KOPT-K1 (cell line): ENCODE results near the gene PLA2G2F.

Experiments used
- H3K27ac ChIP-seq: fragments of 200-600 bp; sonication (generic); 2 replicates; pipeline ENCODE4 v1.5.1; 2016; ENCODE audit warnings: antibody characterized with exemption, mild to moderate bottlenecking, low read depth, low read length; ENCODE audit not compliant: poor library complexity, severe bottlenecking
- H3K36me3 ChIP-seq: fragments of 200-600 bp; sonication (generic); 2 replicates; pipeline ENCODE4 v1.5.1; 2017; ENCODE audit warnings: antibody characterized with exemption, mild to moderate bottlenecking, low read length, moderate library complexity; ENCODE audit not compliant: insufficient read depth
- H3K9me3 ChIP-seq: fragments of 200-600 bp; sonication (generic); 2 replicates; pipeline ENCODE4 v1.5.1; 2017; ENCODE audit warnings: antibody characterized with exemption, low read length, mild to moderate bottlenecking; ENCODE audit not compliant: insufficient read depth, poor library complexity, severe bottlenecking

PLA2G2F gene

GRCh38 chr1:20108366-20109123 is 30.6 kb upstream of the PLA2G2F start:
- Histone ChIP-seq H3K27ac (no peak overlapping the region), H3K36me3 (no peaks in the 10 kb centered on the region), H3K9me3 (no peaks in the 10 kb centered on the region)

GRCh38 chr1:20109223-20109856 is 29.8 kb upstream of the PLA2G2F start:
- Histone ChIP-seq H3K27ac (no peak overlapping the region), H3K36me3 (no peaks in the 10 kb centered on the region), H3K9me3 (no peaks in the 10 kb centered on the region)

GRCh38 chr1:20110679-20111078 is 28.4 kb upstream of the PLA2G2F start:
- no peaks in the 10 kb centered on the region for H3K9me3 ChIP-seq
- no peak overlapping the region for H3K27ac ChIP-seq
- no peaks in the 10 kb centered on the region for H3K36me3 ChIP-seq

DNA sequence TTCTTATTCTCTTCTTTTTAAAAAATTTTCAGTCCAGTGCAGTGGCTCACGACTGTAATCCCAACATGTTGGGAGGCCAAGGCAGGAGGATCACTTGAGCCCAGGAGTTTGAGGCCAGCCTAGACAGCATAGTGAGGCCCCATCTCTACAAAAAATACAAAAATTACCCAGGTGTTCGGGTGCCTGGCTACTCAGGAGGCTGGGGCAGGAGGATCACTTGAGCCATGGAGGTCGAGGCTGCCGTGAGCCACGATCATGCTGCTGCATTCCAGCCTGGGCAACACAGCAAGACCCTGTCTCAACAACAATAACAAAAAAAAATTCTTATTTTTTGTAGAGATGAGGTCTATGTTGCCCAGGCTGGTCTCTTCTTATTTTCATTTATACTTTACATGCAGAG is 27.7 kb upstream of the PLA2G2F start:
- Histone ChIP-seq H3K36me3 (no peaks in the 10 kb centered on the region), H3K27ac (no peak overlapping the region), H3K9me3 (no peaks in the 10 kb centered on the region)

GRCh38 chr1:20112279-20113000 is 26.7 kb upstream of the PLA2G2F start:
- H3K36me3 ChIP-seq, result no peaks in the 10 kb centered on the region
- no peaks in the 10 kb centered on the region for H3K9me3 ChIP-seq
- H3K27ac ChIP-seq, result no peak overlapping the region

DNA sequence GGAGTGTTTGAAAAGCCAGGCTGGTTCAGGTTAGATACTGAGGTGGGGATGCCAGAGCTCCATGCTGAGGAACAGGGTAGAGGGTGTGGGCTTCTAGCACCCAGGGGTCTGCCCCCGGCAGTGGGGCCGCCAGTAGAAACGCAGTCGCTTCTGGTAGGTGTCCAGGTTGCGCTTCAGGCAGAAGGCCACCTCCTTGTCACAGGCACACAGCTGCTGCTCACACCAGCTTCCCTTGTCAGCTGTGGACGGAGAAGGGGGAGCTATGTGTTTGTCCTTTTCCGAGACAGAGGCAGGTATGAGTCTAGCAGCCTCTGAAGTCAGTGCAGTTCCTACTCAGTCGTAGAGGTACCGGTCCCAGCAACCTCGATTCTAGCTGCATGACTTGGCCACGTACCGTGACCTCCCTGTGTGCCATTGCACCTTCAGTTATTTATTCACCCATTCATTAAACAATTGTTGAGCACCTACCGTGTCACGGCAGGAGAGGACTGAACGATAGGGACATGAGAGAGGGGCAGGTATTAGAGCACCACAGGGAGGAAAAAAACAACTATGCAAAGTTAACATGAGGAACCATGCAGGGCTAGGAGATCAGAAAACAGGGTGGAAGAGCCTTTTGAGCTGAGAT is 25.0 kb upstream of the PLA2G2F start:
- no peaks in the 10 kb centered on the region for H3K9me3 ChIP-seq
- no peak overlapping the region for H3K27ac ChIP-seq
- H3K36me3 ChIP-seq, result no peaks in the 10 kb centered on the region

DNA sequence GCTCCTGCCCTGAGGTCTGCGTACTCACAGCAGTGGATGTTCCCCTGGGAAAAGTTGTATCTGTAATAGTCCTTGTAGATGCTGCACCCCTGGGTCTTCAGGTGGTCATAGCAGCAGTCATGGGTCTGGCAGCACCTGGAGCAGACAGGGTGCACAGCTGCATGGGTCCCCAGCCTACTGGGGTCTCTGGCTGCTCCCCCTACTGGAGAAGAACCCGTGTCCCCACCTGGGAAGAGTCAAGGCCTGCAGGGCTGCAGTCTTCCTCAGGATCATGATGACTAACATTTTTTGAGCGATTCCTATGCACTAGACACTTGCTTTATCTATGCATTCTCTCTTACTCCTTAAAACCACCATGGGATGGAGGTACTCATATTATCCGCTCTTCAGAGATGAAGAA is 23.6 kb upstream of the PLA2G2F start:
- Histone ChIP-seq H3K9me3 (no peaks in the 10 kb centered on the region), H3K36me3 (no peaks in the 10 kb centered on the region), H3K27ac (no peak overlapping the region)

GRCh38 chr1:20115916-20116315 is 23.2 kb upstream of the PLA2G2F start:
- H3K9me3 ChIP-seq, result no peaks in the 10 kb centered on the region
- H3K27ac ChIP-seq, result no peak overlapping the region
- H3K36me3 ChIP-seq, result no peaks in the 10 kb centered on the region

DNA sequence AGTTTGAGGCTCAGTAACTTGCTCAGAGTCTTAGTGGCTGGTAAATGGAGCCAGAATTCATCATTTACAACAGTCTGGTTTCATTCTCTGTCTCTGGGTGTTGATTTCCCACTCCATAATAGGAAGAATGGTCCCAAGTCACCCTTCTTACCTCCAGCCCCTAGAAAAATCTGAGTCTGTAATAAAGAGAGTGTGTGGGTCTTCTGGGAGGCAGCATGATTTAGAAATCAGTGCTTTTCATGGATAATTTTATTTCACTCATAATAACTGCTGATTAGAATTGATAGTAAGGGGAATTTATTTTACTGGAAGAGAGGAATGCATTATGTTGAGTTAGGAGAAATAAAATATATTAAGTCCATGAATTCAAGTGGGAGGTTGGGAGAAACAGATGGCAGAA is 21.9 kb upstream of the PLA2G2F start:
- H3K36me3 ChIP-seq, result no peaks in the 10 kb centered on the region
- no peak overlapping the region for H3K27ac ChIP-seq
- H3K9me3 ChIP-seq, result no peaks in the 10 kb centered on the region

DNA sequence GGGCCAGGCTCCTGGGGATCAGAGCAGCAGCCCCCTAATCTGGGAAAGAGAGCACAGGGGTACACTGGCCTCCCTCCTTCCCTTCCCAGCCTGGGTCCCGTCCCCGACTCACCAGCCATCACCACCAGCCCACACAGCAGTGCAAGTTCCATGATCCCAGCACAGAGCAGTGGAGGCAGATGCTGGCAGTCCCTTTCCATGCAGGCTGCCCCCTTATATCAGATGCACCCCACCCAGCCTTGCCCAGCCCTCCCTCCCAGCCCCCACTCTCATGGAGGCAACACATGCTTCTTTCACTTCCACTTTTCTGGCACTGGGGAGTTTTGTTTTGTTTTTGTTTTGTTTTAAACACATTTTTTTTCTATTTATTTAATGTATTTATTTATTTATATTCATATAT is 19.8 kb upstream of the PLA2G2F start, which contains the start of gene PLA2G2D:
TSS of gene PLA2G2D (minus strand) at position 190 of the 400 bp plus-strand sequence. CDS start at position 152, 38 bp downstream.
- no peaks in the 10 kb centered on the region for H3K9me3 ChIP-seq
- no peak within 1 kb of the TSS for H3K27ac ChIP-seq
- H3K36me3 ChIP-seq, result no peaks in the 10 kb centered on the region

GRCh38 chr1:20120796-20121195 is 18.3 kb upstream of the PLA2G2F start:
- Histone ChIP-seq H3K27ac (no peak overlapping the region), H3K9me3 (no peaks in the 10 kb centered on the region), H3K36me3 (no peaks in the 10 kb centered on the region)

GRCh38 chr1:20123722-20124455 is 15.2 kb upstream of the PLA2G2F start:
- H3K36me3 ChIP-seq, result no peaks in the 10 kb centered on the region
- no peak overlapping the region for H3K27ac ChIP-seq
- H3K9me3 ChIP-seq, result no peaks in the 10 kb centered on the region

DNA sequence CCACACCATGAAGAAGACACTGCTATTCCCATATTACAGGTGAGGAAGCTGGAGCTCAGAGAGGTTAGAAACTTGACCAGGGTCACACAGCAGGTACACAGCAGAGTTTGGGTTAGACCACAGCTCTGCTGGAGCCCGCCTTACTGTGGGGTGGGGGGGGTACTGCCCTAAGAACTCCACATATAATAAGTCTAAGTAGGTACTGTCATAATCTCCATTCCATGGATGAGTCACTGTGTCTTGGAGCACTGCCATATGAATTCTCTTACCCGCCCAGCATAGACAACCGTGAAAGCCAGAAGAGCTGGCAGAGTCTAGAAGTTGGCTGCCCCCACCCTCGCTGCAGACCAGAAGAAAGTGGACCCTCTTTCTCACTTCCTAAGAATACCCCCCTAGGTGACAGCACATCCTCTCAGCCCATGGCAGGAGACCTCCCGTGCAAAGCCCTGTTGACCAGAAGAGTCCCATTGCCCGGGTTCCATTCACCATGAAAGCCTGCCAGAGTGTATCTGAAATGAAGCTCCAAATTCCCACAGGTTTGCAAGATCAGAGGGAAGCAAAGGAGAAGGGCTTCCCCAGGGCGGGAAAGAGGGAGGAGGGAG is 14.6 kb upstream of the PLA2G2F start:
- Histone ChIP-seq H3K9me3 (peaks cover 5% of the 10 kb centered on the region), H3K36me3 (no peaks in the 10 kb centered on the region), H3K27ac (no peak overlapping the region)

- no peaks in the 10 kb centered on the region for H3K36me3 ChIP-seq
- H3K27ac ChIP-seq, result no peak overlapping the region
- H3K9me3 ChIP-seq, result peaks cover 10% of the 10 kb centered on the region
These were observed 14.0 kb upstream of the PLA2G2F start for GRCh38 chr1:20125100-20125499.
